ENCODE measurements around the gene TTC32.

TTC32 gene

DNA sequence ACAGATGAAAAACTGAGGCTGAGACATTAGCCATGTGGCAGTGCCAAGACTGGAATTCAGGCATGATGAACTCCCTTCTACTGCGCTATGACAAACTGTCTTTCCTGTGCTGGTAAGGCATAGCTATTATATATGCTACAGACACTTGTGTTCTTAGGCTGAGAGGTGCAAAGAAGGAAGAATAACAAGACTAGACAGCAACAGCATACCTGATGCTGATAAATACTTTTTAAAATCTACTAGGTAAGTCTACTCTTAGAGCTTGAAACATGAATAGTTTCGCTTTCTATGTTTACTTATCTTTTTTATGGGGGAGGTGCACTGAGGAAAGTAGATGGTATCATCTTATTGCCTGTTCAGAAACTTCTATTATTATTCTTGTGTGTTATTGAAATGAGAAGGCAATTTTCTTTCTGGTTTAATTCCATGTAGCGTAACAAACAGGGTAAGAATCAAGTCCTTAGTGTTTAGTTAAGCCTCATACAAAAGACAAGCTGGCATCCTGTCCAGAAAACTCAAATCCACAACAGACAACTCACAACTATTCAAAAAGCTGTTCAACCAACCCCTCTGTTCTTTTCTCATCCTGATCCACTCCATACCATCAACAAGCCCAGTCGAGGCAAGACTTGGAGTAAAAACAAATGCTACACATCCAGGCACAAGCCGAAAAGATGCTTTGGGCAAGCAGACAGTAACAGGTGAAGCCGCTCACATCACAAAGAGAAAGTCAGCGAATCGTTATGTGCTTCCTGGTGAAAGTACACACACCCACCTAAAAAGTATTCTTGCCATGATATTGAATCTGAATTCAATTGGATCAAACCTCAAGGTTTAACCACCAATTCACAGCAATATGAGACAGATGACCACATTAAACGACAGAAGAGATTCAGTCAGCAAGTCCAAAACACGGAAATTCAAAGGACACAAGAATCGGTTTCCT is 1.5 kb downstream of the TTC32 start:
- H3K9me3 Mint-ChIP-seq: no peaks in the 10 kb centered on the region
- no peaks in the 10 kb centered on the region for H3K27me3 Mint-ChIP-seq (ENCODE audit: low read depth)
- peaks cover 4% of the 10 kb centered on the region for H3K36me3 Mint-ChIP-seq (ENCODE audit: low read depth)
- H3K4me1 Mint-ChIP-seq: peaks cover 43% of the 10 kb centered on the region
- peak overlapping the region; percentile 100 for H3K27ac Mint-ChIP-seq
- H3K4me3 Mint-ChIP-seq: peak overlapping the region; percentile 83 to 97 (median 94)
- TF ChIP-seq, protein P1, sequence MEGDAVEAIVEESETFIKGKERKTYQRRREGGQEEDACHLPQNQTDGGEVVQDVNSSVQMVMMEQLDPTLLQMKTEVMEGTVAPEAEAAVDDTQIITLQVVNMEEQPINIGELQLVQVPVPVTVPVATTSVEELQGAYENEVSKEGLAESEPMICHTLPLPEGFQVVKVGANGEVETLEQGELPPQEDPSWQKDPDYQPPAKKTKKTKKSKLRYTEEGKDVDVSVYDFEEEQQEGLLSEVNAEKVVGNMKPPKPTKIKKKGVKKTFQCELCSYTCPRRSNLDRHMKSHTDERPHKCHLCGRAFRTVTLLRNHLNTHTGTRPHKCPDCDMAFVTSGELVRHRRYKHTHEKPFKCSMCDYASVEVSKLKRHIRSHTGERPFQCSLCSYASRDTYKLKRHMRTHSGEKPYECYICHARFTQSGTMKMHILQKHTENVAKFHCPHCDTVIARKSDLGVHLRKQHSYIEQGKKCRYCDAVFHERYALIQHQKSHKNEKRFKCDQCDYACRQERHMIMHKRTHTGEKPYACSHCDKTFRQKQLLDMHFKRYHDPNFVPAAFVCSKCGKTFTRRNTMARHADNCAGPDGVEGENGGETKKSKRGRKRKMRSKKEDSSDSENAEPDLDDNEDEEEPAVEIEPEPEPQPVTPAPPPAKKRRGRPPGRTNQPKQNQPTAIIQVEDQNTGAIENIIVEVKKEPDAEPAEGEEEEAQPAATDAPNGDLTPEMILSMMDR (IDR thresholded peaks at IDR 0.05; ENCODE audit: unreplicated experiment in 3 of 3): no peak

DNA sequence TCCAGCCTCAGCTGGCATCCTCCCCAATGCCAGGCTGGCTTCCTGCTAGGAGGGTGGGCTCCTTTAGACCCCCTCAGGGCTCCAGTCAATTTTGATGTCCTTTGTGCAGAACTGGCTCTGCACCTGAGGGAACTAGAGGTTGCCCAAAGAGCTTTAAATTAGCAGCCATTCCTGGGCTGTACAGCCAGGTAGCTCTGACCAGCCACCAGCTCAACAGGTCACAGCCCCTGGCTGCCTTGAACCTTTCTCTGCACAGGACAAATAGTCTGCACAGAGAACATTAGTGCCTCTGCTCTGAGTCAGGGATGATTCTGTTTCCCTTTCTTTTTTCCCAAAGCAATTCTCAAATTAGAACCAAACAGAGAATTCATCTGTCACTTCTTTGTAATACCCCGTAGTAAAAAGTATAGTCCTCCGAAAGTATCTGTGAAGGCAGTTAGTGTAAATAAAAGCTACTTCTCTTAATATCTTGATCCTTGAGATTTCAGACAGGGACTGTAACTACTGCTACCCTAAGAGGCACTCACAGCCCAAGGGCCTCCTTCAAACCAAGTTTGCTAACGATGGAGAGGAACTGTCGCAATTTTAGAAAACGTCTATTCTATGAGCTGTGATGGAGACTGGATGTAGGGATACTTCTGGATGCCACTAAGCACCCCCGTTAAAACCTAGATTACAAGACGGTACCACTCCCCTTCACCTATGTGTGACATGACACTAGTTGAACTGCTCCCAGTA is 3.0 kb downstream of the TTC32 start:
- no peaks in the 10 kb centered on the region for H3K9me3 Mint-ChIP-seq
- H3K4me1 Mint-ChIP-seq: peaks cover 43% of the 10 kb centered on the region
- TF ChIP-seq, protein P1 (IDR thresholded peaks at IDR 0.05; ENCODE audit: unreplicated experiment in 3 of 3): no peak
- peak overlapping the region in 2 of 3 experiments; percentile 35 to 37 for H3K27ac Mint-ChIP-seq
- H3K27me3 Mint-ChIP-seq (ENCODE audit: low read depth): no peaks in the 10 kb centered on the region
- H3K36me3 Mint-ChIP-seq (ENCODE audit: low read depth): peaks cover 7% of the 10 kb centered on the region
- H3K4me3 Mint-ChIP-seq: peak overlapping the region; percentile 34 to 68 (median 55)

DNA sequence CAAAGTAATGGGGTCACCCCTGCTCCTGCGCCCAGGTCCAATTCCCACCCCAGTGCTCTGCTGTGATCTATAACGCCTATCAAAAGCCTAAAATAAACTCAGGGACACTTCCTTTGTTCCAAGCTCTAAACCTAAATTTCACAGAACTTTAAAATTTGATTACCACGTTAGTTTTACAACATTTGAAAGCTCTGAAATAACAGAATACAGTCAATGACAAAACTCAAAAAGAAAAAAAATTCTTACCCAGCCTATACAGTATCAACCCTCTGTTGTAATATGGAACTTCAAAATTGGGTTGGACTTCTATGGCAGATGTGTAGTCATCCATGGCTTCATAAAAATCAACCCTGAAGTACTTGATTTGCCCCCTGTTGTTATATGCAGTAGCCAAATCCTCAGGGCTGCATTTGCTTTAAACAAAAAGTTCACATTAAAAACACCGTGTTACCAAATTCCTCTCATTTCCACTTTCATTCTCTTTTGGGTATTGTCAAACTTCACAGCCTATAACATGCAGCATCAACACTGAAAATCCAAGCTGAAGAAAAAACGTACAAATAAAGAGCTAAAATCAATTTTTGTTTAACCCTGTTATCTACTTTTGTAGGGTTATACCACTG is 4.0 kb downstream of the TTC32 start:
- Mint-ChIP-seq H3K4me3 (peak overlapping the region; percentile 53 to 62 (median 61)), H3K27ac (peak overlapping the region in 1 of 3 experiments; percentile 3), H3K4me1 (peaks cover 41% of the 10 kb centered on the region), H3K36me3 (ENCODE audit: low read depth) (peaks cover 11% of the 10 kb centered on the region), H3K9me3 (no peaks in the 10 kb centered on the region), H3K27me3 (ENCODE audit: low read depth) (no peaks in the 10 kb centered on the region)
- TF ChIP-seq, protein P1 (IDR thresholded peaks at IDR 0.05; ENCODE audit: unreplicated experiment in 3 of 3): no peak

- peaks cover 11% of the 10 kb centered on the region for H3K36me3 Mint-ChIP-seq (ENCODE audit: low read depth)
- H3K4me3 Mint-ChIP-seq: no peak overlapping the region
- H3K27me3 Mint-ChIP-seq (ENCODE audit: low read depth): no peaks in the 10 kb centered on the region
- no peaks in the 10 kb centered on the region for H3K9me3 Mint-ChIP-seq
- TF ChIP-seq, protein P1 (IDR thresholded peaks at IDR 0.05; ENCODE audit: unreplicated experiment in 3 of 3): no peak
- peaks cover 42% of the 10 kb centered on the region for H3K4me1 Mint-ChIP-seq
- peak overlapping the region in 1 of 3 experiments; percentile 6 for H3K27ac Mint-ChIP-seq
Observed at GRCh38 chr2:19895535-19895934, 6.2 kb downstream of the TTC32 start.

DNA sequence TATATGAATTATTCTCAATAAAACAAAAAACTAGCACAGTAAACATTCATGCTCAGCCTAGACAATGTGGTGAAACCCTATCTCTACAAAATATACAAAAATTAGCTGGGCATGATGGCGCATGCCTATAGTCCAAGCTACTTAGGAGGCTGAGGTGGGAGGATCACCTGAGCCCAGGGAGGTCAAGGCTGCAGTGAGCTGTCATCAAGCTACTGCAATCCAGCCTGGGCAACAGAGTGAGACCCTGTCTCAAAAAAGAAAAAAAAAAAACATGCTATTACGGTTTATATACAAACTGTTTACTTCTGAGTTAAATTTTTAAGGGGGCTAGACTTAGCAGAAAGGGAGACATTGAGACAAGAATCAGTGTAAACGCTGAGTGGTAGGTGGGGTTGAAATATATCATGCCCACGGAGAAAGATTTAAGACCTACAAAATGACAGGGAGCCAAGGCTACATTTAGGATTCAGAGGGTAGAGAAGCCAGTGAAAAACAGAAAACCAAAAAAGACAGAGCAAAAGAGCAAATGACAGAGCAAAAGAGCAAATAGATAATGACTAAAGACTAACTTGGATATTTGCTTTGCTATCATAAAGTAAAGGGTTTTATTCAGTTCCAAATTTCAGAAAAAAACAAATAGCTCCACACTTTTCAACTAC is 7.5 kb downstream of the TTC32 start:
- Mint-ChIP-seq H3K4me1 (peaks cover 33% of the 10 kb centered on the region), H3K27me3 (ENCODE audit: low read depth) (no peaks in the 10 kb centered on the region)

More for the DNA sequence above, 7.5 kb downstream of the TTC32 start:
- no peak overlapping the region for H3K27ac Mint-ChIP-seq
- no peaks in the 10 kb centered on the region for H3K9me3 Mint-ChIP-seq
- no peak overlapping the region for H3K4me3 Mint-ChIP-seq
- TF ChIP-seq, protein P1 (IDR thresholded peaks at IDR 0.05; ENCODE audit: unreplicated experiment in 3 of 3): no peak
- H3K36me3 Mint-ChIP-seq (ENCODE audit: low read depth): peaks cover 11% of the 10 kb centered on the region

Data from nephron (organoid).